Right ventricle myocardium superior (tissue), 1 donor: ENCODE measurements around the gene AKT3. TPM values are rescaled to one million over a fixed set of nuclear protein-coding genes. Genes with fewer than 3 reads are reported as not detected.
"Not testable (repeated sequence)": the region's sequence is repeated elsewhere in the genome, so short reads cannot be mapped to it uniquely, and the experiment has no call there.

Experiments used
- ATAC-seq: fragments of 200-7000 bp; cut with Tn5 transposase; one replicate; pipeline ENCODE4 v1.9.1; 2020; ENCODE audit warnings: mild to moderate bottlenecking; ENCODE audit not compliant: poor library complexity
- DNase-seq: peaks from one replicate; pipeline ENCODE4 v3.0.0-alpha.2; 2020
- intact Hi-C: fragments of 100-400 bp; cut with DNase I; formaldehyde crosslinking; loops from one replicate; pipeline ENCODE4 v1.11.2; 2022
- total RNA-seq: library from RNA; stranded (reverse); fragmentation: NEBNext Ultra II Directional; extraction: Animal tissue kit (Norgen Biotek cat#: 25700); gene quantifications from one replicate; pipeline ENCODE4 v1.2.1, GENCODE V29; 2021
- donor health status: DM: no; HTN: yes; CAD: no; lungs with severe emphysema.

AKT3 gene
- total RNA-seq, 1 donor from 2014 or later = 20.6 TPM

GRCh38 chr1:243594455-243594854, 255.6 kb downstream of the AKT3 start:
- ATAC-seq (no peak), DNase-seq (no peak)
- intact Hi-C loops = no loop called here

GRCh38 chr1:243589286-243589685, 260.8 kb downstream of the AKT3 start:
- ATAC-seq, intact Hi-C loops, DNase-seq: not testable (repeated sequence)

- intact Hi-C loops = no loop called here
- ATAC-seq (no peak), DNase-seq (no peak)
Measured at GRCh38 chr1:243587823-243588560, 262.1 kb downstream of the AKT3 start.

GRCh38 chr1:243587285-243587684, 262.8 kb downstream of the AKT3 start:
- intact Hi-C loops = no loop called here
- DNase-seq = no peak
- no peak for ATAC-seq

- ATAC-seq = no peak
- intact Hi-C loops = no loop called here
- no peak for DNase-seq
Measured at GRCh38 chr1:243585982-243586381, 264.1 kb downstream of the AKT3 start.

- no peak for DNase-seq
- intact Hi-C loops = no loop called here
- no peak for ATAC-seq
Measured at GRCh38 chr1:243582326-243582725, 267.7 kb downstream of the AKT3 start.

GRCh38 chr1:243580984-243581383, 269.1 kb downstream of the AKT3 start:
- DNase-seq (no peak), ATAC-seq (no peak)
- intact Hi-C loops = no loop called here

GRCh38 chr1:243580072-243580471, 270.0 kb downstream of the AKT3 start:
- ATAC-seq (peak; percentile 27), DNase-seq (no peak)
- intact Hi-C loops = no loop called here

GRCh38 chr1:243575070-243575469, 275.0 kb downstream of the AKT3 start:
- ATAC-seq = no peak
- no peak for DNase-seq
- intact Hi-C loops = no loop called here

GRCh38 chr1:243572940-243573339, 277.1 kb downstream of the AKT3 start:
- intact Hi-C loops = no loop called here
- no peak for DNase-seq
- no peak for ATAC-seq

- DNase-seq (no peak), ATAC-seq (no peak)
- intact Hi-C loops = no loop called here
Measured at GRCh38 chr1:243568793-243569192, 281.2 kb downstream of the AKT3 start.

- ATAC-seq (no peak), DNase-seq (no peak)
- intact Hi-C loops = no loop called here
Measured at GRCh38 chr1:243564814-243565213, 285.2 kb downstream of the AKT3 start.

- no peak for ATAC-seq
- no peak for DNase-seq
- intact Hi-C loops = no loop called here
Measured at GRCh38 chr1:243563732-243564131, 286.3 kb downstream of the AKT3 start.

- no peak for DNase-seq
Measured at GRCh38 chr1:243562473-243562872, 287.6 kb downstream of the AKT3 start.

GRCh38 chr1:243561588-243562319, 288.3 kb downstream of the AKT3 start:
- DNase-seq (no peak), ATAC-seq (no peak)
- intact Hi-C loops = no loop called here

More at GRCh38 chr1:243562473-243562872, 287.6 kb downstream of the AKT3 start:
- peak; percentile 60 for ATAC-seq
- intact Hi-C loops = no loop called here

- DNase-seq (no peak), ATAC-seq (no peak)
- intact Hi-C loops = no loop called here
Measured at GRCh38 chr1:243559575-243560162, 290.4 kb downstream of the AKT3 start.

GRCh38 chr1:243558576-243558975, 291.5 kb downstream of the AKT3 start:
- intact Hi-C loops = no loop called here
- no peak for DNase-seq
- ATAC-seq = no peak

GRCh38 chr1:243557866-243558265, 292.2 kb downstream of the AKT3 start:
- ATAC-seq = no peak
- intact Hi-C loops = no loop called here
- DNase-seq = no peak

GRCh38 chr1:243554686-243555085, 295.4 kb downstream of the AKT3 start:
- DNase-seq (no peak), ATAC-seq (no peak)
- intact Hi-C loops = no loop called here

GRCh38 chr1:243553090-243553489, 297.0 kb downstream of the AKT3 start:
- intact Hi-C loops = no loop called here
- DNase-seq (no peak), ATAC-seq (no peak)
